ENCODE measurements around the gene PXT1.
A peak's percentile ranks its signal among the peaks of the same experiment; 100 is the strongest.
"Not testable (repeated sequence)": the region's sequence is repeated elsewhere in the genome, so short reads cannot be mapped to it uniquely, and the experiment has no call there.

The PXT1 gene

DNA sequence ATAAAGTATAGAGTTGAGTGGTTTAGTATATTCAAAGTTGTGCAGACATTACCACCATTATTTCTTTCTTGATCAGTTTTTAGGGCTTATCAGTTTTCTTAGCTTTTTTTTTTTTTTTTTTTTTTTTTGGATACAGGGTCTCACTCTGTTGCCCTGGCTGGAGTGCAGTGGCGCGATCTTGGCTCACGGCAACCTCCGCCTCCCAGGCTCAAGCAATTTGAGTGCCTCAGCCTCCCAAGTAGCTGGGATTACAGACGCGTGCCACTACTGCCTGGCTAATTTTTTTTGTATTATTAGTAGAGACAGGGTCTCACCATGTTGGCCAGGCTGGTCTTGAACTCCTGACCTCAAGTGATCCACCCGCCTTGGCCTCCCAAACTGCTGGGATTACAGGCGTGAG, 10.2 kb upstream of the PXT1 start:
- not testable (repeated sequence) for H3K4me1 ChIP-seq (ENCODE audit: control insufficient read depth, insufficient read depth, low read length); H3K9me3 ChIP-seq (ENCODE audit: control insufficient read depth, insufficient read depth, low read depth, low read length); H3K4me3 ChIP-seq (ENCODE audit: low read depth, low read length); H3K27ac ChIP-seq (ENCODE audit: extremely low read depth, low read depth, low read length)
- TF ChIP-seq ZNF121 (tag by site-specific recombination; IDR thresholded peaks at IDR 0.05): peak; percentile 73
- peaks cover 16 to 18% of the 10 kb centered on the region in 2 experiments for H3K36me3 ChIP-seq (ENCODE audit: control insufficient read depth in 2 of 2, insufficient read depth in 1 of 2, low read length in 2 of 2)
- CTCF ChIA-PET: interaction anchor here (0.6 to 0.9 kb wide), 3 partner anchors 10 to 340 kb away, joined by 3 to 4 read pairs (median 4); no protein-coding TSS in a partner anchor
- POLR2A ChIA-PET: interaction anchor here (0.5 to 0.7 kb wide), 2 partner anchors 30 to 148 kb away, joined by 3 to 5 read pairs; no protein-coding TSS in a partner anchor

DNA sequence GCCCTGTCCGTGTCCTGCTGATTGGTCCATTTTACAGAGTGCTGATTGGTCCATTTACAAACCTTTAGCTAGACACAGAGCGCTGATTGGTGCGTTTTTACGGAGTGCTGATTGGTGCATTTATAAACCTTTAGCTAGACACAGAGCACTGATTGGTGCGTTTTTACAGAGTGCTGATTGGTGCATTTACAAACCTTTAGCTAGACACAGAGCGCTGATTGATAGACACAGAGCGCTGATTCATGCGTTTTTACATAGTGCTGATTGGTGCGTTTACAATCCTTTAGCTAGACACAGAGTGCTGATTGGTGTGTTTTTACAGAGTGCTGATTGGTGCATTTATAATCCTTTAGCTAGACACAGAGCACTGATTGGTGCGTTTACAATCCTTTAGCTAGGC, 6.5 kb upstream of the PXT1 start:
- not testable (repeated sequence) for H3K9me3 ChIP-seq (ENCODE audit: control insufficient read depth, insufficient read depth, low read depth, low read length); H3K4me1 ChIP-seq (ENCODE audit: control insufficient read depth, insufficient read depth, low read length); H3K27ac ChIP-seq (ENCODE audit: extremely low read depth, low read depth, low read length); H3K4me3 ChIP-seq (ENCODE audit: low read depth, low read length)
- ChIA-PET POLR2A (interaction anchor here (0.6 to 0.9 kb wide), 2 partner anchors 15 to 144 kb away, joined by 3 read pairs; no protein-coding TSS in a partner anchor), CTCF (interaction anchor here (0.7 to 1.0 kb wide), 2 partner anchors 310 to 515 kb away, joined by 3 to 5 read pairs; no protein-coding TSS in a partner anchor)
- peak; percentile 40 for TF ChIP-seq SETDB1 (IDR thresholded peaks at IDR 0.05; ENCODE audit: insufficient read length, low read length)
- H3K36me3 ChIP-seq (ENCODE audit: control insufficient read depth in 2 of 2, insufficient read depth in 1 of 2, low read length in 2 of 2): peaks cover 16 to 18% of the 10 kb centered on the region in 2 experiments

DNA sequence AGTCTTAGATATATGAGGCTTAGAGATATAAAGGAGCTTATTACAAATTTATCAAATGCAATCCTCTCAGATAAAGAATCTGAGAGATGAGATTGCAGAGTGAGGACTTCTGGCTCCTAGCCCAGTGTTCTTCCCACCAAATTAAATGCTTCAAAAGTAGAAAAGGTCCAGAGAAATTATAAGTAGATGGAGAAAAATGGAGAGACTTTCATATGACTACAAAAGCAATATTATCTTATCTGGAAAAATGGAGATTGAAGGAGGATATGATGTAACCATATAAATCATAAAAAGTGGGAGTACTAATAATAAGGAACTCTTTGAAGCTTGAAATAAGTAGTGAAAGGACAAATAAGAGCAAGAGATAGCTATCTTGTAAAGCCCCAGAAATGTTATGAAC, 3.0 kb upstream of the PXT1 start:
- Histone ChIP-seq H3K4me1 (ENCODE audit: control insufficient read depth, insufficient read depth, low read length) (peaks cover 11% of the 10 kb centered on the region), H3K4me3 (ENCODE audit: low read depth, low read length) (no peak overlapping the region), H3K9me3 (ENCODE audit: control insufficient read depth, insufficient read depth, low read depth, low read length) (no peaks in the 10 kb centered on the region), H3K36me3 (ENCODE audit: control insufficient read depth in 2 of 2, insufficient read depth in 1 of 2, low read length in 2 of 2) (peaks cover 0 to 14% of the 10 kb centered on the region in 2 experiments; a peak in 2 of 3 replicates), H3K27ac (ENCODE audit: extremely low read depth, low read depth, low read length) (no peak overlapping the region)
- ChIA-PET POLR2A (no interaction called here), CTCF (interaction anchor here (0.7 to 1.4 kb wide), 2 partner anchors 10 to 39 kb away, joined by 3 read pairs; no protein-coding TSS in a partner anchor)
- TF ChIP-seq ZBTB21 (tag by site-specific recombination; IDR thresholded peaks at IDR 0.05): no peak
- TF ChIP-seq, protein P1, sequence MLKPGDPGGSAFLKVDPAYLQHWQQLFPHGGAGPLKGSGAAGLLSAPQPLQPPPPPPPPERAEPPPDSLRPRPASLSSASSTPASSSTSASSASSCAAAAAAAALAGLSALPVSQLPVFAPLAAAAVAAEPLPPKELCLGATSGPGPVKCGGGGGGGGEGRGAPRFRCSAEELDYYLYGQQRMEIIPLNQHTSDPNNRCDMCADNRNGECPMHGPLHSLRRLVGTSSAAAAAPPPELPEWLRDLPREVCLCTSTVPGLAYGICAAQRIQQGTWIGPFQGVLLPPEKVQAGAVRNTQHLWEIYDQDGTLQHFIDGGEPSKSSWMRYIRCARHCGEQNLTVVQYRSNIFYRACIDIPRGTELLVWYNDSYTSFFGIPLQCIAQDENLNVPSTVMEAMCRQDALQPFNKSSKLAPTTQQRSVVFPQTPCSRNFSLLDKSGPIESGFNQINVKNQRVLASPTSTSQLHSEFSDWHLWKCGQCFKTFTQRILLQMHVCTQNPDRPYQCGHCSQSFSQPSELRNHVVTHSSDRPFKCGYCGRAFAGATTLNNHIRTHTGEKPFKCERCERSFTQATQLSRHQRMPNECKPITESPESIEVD (tag by site-specific recombination; IDR thresholded peaks at IDR 0.05): peak; percentile 48; the same call in 1 of the 2 replicates
- TF ChIP-seq ZNF514 (tag by site-specific recombination; IDR thresholded peaks at IDR 0.05): no peak
- TF ChIP-seq TCF7L2 (IDR thresholded peaks at IDR 0.05; ENCODE audit: borderline replicate concordance, low read depth, low read length): no peak
- TF ChIP-seq ZNF777 (tag by site-specific recombination; IDR thresholded peaks at IDR 0.05; ENCODE audit: borderline replicate concordance): no peak
- TF ChIP-seq ZNF239 (tag by site-specific recombination; IDR thresholded peaks at IDR 0.05): no peak
- TF ChIP-seq, protein P2, sequence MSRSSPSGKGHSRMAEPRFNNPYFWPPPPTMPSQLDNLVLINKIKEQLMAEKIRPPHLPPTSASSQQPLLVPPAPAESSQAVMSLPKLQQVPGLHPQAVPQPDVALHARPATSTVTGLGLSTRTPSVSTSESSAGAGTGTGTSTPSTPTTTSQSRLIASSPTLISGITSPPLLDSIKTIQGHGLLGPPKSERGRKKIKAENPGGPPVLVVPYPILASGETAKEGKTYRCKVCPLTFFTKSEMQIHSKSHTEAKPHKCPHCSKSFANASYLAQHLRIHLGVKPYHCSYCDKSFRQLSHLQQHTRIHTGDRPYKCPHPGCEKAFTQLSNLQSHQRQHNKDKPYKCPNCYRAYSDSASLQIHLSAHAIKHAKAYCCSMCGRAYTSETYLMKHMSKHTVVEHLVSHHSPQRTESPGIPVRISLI (tag by site-specific recombination; IDR thresholded peaks at IDR 0.05): 0 out of 2 replicates have a peak, but pooled peaks have one; percentile 23
- TF ChIP-seq ZNF174 (tag by site-specific recombination; IDR thresholded peaks at IDR 0.05): no peak
- no peak for TF ChIP-seq ZNF558 (tag by site-specific recombination; IDR thresholded peaks at IDR 0.05)
- no peak for TF ChIP-seq OSR2 (tag by site-specific recombination; IDR thresholded peaks at IDR 0.05)
- no peak for TF ChIP-seq OVOL3 (tag by site-specific recombination; IDR thresholded peaks at IDR 0.05)
- no peak for TF ChIP-seq ZNF132 (tag by site-specific recombination; IDR thresholded peaks at IDR 0.05; ENCODE audit: borderline replicate concordance)
- no peak for TF ChIP-seq ZNF391 (tag by site-specific recombination; IDR thresholded peaks at IDR 0.05; ENCODE audit: borderline replicate concordance, low read depth)
- no peak for TF ChIP-seq ZFHX2 (tag by site-specific recombination; conservative IDR thresholded peaks at IDR 0.05)
- TF ChIP-seq PRDM1 (tag by site-specific recombination; IDR thresholded peaks at IDR 0.05): 0 out of 2 replicates have a peak, but pooled peaks have one; percentile 28

Data from HEK293 (cell line).